SKM-1 (cell line): Measurements from ENCODE around the gene RBM19.

ENCODE experiments used
- DNase-seq: peaks from one replicate; lab custom pipeline; 2025; ENCODE audit not compliant: unreplicated experiment; lab: John Stamatoyannopoulos, UW

Gene RBM19

GRCh38 chr12:113887906-113888305, 78.2 kb downstream of the RBM19 start:
- DNase-seq = no peak

DNA sequence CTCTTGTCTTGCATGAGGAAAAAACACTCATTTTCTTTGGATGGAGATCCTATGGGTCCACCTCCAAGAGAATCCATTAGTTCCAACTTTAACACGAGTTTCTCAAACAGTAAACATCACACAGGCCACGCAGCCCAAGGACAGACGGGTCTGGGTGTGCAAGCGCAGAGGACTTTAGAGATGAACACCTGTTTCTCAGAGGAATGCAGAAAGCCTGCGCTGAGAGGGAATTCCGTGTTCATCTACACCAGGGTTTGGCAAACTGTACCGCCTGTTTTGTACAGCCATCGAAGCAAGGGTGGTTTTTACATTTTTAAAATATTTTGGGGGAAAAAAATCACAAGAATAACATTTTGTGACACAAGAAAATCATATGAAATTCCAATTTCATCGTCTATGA, 79.4 kb downstream of the RBM19 start:
- DNase-seq = no peak

- DNase-seq = no peak
These were observed 81.7 kb downstream of the RBM19 start for GRCh38 chr12:113884392-113884791.

GRCh38 chr12:113882690-113883089, 83.4 kb downstream of the RBM19 start:
- no peak for DNase-seq

DNA sequence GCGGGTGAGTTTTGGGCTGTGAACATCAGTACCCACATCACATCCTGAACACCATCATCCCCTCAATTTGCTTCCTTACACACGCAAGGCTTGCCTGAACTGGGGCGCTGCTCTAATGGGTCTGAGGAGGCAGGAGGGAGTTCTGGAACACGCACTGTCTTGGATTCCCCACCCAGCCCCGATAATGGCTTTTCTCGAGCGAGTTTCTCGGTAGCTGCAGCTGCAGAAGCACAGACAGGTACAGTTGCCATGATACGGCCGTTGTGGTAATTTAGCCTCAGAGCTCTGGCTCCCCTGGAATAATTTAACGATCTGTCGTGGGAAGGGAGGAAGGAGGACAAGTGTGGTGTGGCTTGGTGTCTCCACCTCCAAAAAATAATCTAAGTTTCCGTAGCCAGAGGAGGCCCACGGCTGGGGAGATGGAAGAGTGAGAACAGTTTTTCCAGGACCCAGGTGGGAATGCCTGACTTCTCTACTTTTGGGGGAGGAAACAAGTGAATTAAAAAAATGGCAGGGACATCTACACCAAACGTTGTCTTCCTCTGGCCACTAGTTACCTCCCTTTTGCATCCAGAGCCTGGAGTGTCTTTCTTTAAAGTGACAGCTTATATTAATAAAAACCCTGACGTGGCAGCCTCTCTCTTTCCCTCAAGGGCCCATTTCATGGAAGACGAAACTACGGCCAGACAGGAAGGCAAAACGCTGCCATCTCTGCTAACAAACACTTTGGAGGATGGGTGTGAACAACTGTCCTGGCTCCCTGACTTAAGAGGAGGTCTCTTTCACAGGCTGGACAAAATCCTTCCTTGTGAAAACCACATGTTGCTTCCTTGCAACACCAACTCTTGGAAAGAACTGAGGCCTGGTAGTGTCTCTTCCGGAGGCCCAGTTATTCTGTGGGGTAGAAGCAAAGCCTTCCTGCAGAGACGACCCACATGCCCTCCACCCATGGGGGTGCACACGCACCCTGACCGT, 84.8 kb downstream of the RBM19 start:
- no peak for DNase-seq

- no peak for DNase-seq
These were observed 85.8 kb downstream of the RBM19 start for GRCh38 chr12:113880326-113880725.

DNA sequence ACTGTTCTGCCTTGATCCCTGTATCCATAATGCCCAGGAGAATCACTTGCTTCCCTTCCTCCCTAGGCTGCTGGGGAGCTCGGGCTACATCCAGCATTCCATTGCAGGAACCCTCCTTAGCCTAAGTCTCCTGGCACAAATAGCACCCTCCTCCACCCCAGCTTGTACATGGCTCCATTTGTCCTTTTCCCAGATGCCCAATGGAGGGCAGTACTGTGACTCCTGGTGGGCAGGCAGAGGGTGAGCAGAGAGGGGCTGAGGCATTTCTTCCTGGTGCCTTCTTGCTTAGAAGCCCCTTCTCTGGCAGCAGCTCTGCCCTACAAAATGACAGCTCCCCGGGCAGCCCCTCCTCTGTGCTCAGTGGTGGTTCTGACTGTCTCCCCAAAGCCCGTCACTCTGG, 86.5 kb downstream of the RBM19 start:
- DNase-seq = no peak

GRCh38 chr12:113877607-113878006, 88.5 kb downstream of the RBM19 start:
- no peak for DNase-seq

DNA sequence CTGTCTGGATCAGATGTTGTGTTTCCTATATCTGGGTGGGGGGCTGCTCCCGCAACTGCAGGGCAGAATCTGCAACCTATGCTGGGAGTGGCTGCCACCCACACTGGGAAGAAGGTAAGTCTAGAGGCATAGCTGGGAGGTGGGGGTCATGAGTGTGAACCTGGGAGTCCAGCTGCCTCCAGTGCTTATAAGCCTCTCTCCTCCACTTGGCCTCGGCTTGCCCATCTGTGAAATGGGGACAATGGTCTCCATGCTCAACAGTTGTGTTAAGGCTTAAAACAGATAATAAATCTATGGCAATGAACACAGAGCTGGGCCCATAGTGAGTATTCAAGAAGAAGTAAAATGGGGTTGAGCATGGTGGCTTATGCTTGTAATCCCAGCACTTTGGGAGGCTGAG, 90.0 kb downstream of the RBM19 start:
- DNase-seq = no peak

GRCh38 chr12:113875691-113876090, 90.4 kb downstream of the RBM19 start:
- DNase-seq = no peak

DNA sequence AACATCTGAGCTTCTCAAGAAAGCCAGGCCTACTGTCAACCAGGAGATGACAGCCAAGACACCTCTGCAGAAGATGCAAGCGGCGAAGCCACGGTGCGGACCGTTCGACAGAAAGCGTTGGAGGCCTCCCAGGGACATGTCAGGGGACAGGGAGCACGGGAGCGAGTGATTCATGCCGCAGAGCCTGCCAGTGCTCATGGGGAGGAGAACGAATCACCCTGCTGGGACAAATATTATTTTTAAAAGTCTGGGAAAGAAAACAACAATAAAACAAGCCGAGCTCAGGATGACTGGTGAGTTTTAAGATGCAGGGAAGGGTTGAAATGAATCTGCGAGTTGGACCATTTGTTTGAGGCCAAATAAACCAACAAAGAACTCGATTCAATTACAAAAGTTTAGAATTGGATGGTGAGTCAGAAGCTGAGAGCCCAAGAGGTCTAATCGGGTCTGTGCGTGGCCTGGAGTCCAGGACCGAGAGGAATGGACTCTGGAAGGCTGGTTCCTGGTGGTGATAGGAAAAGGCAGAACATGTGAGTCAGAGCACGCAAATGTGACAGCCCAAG, 91.0 kb downstream of the RBM19 start:
- DNase-seq = no peak

- no peak for DNase-seq
These were observed 91.8 kb downstream of the RBM19 start for GRCh38 chr12:113874326-113874725.

GRCh38 chr12:113873740-113874139, 92.4 kb downstream of the RBM19 start:
- DNase-seq = no peak

DNA sequence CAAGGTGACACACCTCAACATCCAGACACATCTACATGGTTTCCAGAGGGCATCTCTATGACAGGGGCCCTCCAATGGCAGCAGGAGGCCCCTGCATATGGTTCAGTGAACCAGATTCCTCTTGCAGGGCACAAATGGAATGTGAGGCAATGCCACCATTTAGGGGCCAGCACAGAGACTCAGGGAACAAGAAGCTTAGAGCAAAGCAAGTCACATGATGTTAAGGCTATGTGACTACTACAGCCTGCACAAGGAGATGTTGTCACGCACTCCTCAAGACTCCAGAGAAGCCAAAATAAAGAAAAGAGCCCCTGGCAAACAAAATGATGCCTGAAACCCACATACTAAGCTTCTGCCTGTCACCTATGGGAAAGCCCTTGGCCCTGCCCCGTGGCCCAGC, 95.2 kb downstream of the RBM19 start:
- DNase-seq = no peak

- no peak for DNase-seq
These were observed 96.1 kb downstream of the RBM19 start for GRCh38 chr12:113870035-113870434.

- no peak for DNase-seq
These were observed 97.8 kb downstream of the RBM19 start for GRCh38 chr12:113868365-113868764.

DNA sequence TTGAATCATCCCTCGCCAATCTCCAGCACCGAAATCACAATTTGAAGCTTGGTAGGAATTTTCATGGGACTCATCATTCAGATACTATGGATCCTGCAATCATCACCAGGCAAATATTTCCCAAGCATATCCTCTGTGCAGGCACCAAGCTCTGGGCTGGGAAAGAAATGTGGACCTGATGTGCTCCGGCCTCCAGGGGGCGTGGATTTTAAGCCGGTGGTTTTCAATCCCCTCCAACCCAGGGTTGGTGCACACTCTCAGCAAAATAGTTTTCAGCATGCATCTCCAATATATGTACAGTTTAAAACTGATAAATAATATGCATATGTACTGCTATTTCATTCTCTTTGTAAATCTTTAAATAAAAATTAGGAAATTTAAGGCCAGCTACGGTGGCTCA, 98.9 kb downstream of the RBM19 start:
- no peak for DNase-seq

GRCh38 chr12:113866496-113866895, 99.6 kb downstream of the RBM19 start:
- no peak for DNase-seq

DNA sequence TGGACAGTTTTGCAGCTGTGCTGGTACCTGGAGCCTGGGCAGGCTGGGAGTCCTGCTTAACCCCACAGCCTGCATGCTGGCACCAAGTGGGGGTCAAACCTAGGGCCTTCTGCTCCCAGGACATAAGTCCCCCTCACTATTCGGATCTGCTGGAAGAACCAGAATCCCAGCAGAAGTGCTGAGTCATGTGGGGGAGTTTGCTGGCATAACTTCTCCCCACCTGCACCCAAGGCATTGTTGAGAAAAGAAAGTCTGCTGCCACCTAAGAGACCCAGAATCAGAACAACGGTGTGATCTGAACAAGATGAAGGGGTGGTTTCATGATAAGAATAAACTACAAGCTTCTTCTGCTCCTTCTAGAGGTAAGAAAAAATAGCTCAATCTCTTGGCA, 102.7 kb downstream of the RBM19 start:
- DNase-seq = no peak

DNA sequence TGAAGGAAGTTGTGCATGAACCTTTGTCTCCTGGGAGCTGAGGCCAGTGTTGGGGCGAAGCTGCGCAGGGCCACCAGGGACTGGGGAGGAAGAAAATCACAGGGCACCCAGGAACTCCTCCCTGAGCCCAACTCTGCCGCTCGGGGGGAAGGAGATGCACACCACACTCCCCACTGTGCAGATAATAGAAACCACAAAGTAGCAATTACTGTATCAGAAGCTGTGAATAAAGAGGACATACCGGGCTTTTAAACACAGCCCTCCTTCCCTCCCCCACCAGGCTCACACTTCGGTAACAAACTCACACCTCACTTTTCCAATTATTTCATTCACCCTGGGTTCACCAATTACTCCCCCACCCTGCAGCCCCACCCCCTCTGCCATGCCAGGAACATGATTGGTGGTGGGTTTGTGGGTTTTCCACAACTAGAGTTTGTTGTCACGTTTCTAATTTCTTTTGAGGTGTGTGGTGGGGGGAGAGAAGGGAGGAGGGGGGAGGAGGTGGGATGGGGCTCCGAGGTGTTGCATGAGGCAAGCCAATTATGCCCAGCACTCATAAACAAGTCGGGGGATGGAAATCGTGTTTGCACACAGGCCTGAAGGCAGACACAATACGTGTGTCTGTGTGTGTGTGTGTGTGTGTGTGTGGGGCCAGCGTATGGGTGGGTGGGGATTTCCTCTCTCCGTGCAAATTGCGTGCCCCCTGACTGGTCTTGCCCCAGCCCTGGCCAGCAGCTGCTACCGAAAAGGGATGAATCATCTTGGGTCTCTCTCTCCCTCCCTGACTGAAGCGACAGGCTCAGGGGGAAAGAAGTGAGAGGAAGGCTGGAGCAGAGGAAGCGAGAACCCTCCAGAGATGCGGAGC, 103.3 kb downstream of the RBM19 start:
- DNase-seq = peak; percentile 2

DNA sequence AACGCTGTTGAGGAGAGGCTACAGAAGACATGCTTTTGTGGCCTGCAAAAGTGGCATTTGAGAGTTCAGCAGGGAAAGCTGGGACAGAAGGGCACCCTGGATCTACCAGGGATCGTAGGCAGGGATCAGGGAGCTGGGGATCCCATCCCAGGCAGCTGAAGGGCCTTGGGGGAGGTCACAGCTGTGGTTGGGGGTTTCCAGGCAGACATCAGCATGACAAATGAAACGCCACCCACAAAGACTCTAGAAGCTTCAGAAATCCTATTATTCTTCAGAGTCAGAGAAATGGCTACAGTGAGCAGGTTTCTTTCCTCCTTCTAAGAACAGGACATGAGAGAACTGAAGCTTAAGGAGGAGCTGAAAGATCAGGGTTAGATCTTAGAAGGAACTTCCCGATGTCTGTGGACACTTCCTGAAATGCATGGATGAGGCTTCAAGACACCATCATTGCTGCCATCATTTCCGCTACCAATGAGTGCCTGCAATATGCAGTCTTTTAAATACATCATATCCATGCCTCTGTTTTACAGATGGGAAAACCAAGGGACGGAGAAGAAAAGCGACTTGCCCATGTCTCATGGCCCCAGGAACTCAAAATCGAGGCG, 104.3 kb downstream of the RBM19 start:
- no peak for DNase-seq
